ENCODE results near the gene TMEM18.
"Not testable (repeated sequence)": the region's sequence is repeated elsewhere in the genome, so short reads cannot be mapped to it uniquely, and the experiment has no call there.

TMEM18 gene

DNA sequence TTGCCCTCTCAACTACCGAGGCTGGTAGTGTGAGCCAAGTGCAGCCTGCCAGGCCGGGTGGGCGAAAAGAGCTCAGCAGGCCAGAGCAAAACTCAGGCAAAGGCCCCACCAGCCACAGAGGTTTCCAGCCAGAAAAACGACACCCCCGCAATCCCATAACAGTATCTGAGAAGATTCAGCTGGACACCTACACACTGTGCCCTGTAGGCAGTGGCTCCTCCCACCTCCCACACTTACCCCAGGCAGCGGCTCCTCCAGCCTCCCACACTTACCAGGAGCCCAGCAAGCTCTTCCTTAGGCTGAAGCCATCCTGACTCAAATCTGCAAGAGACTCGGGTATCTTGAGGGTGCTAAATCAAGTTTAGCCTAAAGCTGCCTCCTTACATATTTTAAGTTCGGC lies 15.6 kb upstream of the TMEM18 start:
- no peak for DNase-seq

DNA sequence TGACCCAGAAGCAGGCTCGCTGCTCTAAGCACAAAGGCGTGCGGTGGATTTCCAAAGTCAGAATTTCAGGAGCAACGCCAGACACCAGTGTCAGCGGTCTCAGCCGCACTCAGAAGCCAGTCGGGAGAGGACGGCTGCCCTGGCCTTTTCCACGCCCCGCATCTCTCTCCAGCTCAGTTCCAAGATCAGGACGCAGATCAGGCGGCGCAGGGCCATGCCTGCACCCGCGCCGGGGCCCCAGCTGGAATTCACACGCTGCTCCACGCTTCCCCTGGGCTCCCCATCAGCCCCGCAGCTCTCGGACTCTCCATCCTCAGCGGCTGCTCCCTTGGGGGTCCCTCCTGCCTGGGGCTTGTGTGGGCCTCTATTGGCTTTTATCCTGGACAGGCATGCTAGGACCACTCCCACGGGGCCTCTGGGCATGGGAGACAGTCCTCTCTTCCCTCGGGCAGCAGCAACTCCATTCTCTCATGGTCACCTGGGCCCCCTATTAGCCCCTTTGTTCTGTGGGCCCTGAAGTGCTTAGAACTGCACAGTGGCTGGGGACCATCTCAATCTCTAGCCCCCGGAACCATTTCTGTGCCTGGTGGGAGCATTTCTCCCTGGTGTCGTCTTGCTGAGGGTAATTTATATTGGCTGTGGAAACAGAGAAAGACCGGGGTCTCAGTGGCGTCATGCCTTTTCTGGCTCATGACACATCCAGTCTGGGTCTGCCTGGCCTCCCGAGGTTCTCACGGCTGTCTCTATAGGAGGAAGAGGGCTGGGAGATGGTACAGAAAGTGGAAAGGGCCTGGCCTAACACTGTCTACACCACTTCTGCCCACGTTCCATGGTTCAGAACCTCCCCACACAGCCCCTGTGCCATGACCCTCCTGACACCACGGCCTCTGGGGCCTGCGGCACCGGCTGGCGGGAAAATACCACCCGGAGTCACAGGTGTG lies 14.9 kb upstream of the TMEM18 start:
- no peak for DNase-seq

DNA sequence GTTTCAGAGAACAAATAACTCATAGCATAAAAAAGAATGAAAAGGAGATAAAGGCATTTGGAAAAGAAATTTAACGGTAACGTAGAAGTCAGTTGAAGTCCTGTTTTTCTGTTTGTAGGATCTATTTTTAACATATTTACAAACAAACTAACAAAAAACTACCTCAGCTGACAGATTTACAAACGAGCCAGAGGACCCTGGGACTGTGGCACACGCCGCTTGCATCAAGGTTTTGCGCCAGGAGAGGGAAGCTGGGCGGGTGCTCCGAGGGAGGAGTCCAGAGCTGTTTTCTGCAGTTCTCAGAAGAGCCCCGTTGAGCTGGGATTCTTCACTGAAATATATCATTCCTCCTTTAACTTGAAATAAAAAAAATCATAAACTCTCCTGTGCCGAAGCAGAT lies 13.6 kb upstream of the TMEM18 start:
- DNase-seq, result no peak

DNA sequence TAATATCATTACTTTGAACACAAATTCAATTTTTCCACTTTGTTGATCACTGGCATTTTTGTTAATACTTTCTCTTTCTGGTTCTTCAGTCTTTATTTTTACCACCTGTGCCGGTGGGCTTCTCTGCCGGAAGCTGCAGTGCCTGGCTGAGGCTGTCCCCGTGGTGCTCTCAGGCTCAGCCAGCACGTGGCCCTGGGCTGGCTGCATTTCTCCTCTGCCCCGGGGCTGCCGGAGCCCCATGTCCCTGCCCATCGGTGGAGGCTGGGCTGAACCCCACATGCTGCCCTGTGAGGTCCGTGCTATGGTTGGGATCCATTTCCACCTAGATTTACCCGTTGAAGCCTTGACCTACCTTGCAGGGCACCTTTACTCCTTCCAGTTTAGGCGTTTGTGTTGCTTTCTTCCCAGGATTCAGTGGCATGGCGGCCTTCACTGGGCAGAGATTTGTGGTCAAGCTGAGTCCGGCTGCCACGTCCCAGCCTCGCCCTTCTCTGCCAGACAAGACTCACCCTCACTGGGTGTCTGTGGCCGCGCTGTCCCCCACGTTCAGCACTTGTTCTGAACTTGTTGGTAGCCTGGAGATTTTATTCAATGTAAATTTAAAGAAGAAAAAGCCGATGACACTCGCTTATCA lies 12.8 kb upstream of the TMEM18 start:
- no peak for DNase-seq

DNA sequence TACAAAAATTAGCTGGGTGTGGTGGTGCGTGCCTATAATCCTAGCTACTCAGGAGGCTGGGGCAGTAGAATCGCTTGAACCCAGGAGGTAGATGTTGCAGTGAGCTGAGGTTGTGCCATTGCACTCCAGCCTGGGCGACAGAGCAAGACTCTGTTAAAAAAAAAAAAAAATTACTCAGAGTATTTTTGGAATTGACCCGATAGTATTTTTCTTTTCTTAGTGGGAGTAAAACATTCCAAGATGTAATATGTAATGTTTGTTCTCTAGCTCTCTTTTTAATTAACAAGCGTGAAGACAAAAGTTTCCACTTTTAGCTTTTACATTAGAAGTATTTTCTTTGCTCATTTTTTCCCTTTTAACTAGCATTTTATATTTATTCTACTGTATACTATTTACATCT lies 12.0 kb upstream of the TMEM18 start:
- DNase-seq, result no peak

DNA sequence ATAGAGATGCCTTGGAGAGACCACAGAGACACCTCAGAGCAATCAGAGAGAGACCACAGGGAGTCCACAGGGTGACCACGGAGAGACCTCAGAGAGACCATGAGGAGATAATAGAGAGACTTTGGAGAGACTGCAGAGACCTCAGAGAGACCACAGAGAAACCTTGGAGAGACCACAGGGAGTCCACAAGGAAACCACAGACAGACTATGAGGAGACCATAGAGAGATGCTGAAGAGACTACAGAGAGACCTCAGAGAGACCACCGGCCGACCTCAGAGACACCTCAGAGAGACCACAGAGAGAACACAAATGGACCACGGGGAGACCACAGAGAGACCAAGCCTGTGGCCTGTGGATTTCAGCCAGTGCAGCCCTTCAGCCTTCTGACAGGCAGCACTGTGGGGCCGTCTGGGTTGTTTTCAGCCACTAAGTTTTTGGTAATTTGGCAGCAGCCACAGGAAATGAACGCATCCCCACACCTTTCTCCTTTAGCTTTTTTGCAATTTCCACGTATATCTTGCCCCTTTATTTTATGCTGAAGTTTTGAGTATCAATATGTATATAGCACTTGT lies 11.4 kb upstream of the TMEM18 start:
- no peak for DNase-seq

DNA sequence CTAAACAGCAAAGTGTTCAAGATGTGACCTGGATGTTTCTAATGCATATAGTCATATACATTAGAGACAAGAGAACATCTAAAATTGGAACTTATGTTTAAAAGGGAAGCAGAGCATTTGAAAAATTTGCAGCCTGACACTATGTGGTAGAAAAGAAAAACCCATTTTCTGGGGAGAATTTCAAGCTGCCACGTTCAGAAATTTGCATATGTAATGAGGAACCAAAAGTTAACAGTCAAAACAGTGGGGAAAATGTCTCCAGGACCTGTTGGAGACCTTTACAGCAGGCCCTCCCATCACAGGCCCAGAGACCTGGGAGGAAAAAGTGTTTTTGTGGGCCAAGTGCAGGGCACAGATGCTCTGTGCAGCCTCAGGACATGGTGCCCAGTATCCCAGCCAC lies 8.2 kb upstream of the TMEM18 start:
- DNase-seq, result no peak

DNA sequence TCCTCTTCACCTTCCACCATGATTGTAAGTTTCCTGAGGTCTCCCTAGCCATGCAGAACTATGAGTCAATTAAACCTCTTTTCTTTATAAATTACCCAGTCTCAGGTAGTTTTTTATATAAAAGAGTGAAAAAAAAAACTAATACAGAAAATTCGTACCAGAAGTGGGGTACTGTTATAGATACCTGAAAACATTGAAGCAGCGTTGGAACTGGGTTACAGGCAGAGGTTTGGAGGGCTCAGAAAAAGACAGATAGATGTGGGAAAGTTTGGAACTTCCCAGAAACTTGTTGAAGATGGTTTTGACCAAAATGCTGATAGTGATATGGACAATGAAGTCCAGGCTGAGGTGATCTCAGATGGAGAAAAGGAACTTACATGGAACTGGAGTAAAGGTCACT lies 7.7 kb upstream of the TMEM18 start:
- DNase-seq, result not testable (repeated sequence)

DNA sequence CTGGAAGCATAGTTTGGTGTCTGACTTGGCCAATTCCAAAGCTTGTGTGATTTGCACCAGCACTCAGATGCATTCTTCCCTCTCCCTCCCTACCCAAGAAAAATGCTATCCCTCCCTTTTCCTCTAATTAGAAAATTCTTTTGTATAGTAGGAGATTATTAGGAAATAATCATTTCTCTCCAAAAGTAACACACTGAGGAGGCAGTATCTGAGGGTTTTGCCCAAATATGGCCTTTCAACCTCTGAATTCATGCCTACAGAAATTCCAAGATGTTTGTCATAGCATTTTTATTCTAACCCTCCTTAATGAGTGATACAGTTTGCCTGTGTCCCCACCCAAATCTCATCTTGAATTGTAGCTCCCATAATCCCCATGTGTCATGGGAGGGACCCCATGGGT lies 5.0 kb upstream of the TMEM18 start:
- no peak for DNase-seq

DNA sequence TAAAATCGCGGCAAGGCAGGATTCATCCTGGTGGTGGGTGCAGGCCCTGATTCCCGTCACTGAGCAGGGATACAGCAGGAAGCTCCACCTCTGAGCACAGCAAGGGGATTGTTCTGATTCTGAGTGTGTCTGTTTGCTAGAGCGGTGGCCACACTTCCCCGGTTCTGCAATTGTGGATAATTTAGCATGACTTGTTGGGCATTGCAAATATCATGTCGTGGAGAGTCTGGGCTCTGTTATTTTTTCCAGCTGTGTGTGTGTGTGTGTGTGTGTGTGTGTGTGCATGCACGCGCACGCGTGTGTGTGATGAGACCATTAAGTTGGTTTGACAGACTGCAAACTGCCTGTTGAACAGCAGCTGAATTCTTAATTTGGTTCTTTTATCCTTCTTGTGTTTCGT lies 4.1 kb upstream of the TMEM18 start:
- no peak for DNase-seq

DNA sequence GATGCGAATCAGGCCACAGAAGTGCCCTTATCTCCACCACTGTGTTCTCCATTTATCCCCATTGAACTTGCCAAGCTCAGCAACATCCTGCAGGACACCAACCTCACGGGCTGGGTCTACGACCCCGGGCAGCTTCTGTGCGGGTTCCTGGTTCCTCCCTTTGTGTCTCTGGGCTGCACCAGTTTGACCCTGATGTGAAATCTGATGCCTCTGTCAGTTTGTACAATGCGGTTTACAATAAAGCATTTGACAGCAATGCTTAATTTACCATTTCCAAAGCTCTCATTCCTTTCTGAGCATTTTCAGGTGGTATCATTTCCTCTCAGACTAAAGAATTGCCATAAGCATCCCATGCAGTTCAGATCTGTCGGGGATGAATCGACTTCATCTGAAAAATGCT lies 3.3 kb upstream of the TMEM18 start:
- DNase-seq, result no peak

DNA sequence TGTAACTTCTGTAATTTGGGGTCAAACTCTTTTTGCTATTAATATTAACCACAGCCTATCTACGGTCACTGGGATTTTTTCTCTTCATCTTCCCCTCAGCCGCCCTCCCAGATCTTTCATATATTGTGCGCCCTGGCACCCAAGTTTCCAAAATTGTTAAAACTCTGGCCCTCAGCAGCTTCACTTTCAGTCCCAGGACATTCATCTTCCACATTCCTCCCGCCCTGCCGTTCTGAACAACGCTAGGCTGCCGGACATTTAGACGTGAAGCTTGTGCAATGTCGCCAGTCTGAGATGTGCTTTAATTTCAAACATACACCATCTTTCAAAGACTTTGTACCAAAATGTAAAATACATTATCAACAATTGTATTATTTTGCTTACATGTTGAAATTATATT lies 1.8 kb upstream of the TMEM18 start:
- no peak for DNase-seq

DNA sequence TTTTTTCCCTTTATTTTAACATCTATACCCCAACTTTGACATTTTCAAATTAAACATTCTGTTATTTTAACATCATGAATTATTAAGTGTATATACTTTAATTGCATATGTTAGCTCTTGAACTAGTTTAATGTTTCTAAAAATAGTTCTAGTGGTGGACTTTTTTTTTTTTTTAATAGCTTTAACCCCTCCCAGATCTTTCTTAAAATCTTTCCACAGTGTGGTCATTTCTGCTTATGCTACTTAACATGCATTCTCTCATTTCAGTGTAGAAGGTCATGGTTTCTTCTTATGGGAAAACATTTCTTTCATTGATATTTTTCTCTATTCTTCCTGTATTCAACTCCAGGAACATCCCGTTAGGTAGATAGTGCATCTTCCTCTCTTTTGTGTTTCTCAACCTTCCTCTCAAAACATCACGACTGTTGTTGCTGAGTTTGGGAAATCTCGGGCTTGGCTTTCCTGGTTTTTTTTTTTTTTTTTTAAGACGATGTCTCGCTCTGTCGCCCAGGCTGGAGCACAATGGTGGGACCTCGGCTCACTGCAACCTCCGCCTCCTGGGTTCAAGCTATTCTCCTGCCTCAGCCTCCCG lies 849 bp upstream of the TMEM18 start:
- DNase-seq, result no peak

DNA sequence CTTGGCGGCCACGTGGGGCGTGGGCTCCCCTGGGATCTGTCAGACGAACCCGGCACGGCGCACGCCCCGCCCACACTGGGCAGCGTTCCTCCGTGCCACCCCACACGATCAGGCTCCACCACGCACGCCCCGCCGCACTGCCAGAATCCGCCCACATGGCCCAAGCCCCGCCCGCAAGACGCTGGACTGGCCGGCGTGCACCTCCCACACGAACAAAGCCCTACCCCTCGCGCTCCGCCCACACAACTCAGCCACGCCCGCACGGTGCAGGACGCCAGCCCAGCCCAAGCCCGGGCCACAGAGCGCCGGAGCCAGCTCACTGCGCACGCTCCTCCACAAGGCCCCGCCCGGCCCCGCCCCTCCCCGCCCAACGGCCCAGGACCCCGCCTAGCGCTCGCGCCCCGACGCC lies 555 bp downstream of the TMEM18 start:
- no peak for DNase-seq

DNA sequence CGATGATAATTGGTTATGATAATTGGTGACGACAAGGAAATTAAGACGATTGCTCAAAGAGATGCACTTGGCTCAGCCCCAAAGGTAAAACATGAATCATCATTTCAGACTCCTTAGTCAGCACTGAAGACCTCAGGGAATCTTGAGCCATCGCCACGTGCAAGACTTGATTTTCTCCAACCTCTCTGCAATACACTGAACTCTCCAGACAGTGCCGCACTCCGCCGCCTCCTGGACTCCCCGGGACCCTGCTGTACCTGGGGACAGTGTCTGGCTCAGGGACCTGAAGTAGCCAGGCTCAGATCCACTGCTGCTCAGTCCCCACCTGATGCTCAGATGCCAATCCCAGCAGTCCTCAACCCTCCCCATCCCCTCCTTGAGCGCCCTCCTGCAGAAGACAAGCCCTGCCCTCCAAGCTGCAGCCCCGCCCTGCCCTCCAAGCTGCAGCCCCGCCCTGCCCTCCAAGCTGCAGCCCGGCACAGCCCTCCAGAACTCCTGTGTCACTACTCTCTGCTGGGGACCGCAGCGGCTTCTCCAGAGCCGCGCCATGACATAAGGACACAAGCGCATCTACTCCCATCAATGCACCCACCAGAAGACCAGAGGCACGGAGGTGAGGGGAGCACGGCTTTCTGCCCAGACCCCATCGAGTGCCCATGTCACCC lies 1.1 kb downstream of the TMEM18 start:
- DNase-seq, result peak; percentile 48

DNA sequence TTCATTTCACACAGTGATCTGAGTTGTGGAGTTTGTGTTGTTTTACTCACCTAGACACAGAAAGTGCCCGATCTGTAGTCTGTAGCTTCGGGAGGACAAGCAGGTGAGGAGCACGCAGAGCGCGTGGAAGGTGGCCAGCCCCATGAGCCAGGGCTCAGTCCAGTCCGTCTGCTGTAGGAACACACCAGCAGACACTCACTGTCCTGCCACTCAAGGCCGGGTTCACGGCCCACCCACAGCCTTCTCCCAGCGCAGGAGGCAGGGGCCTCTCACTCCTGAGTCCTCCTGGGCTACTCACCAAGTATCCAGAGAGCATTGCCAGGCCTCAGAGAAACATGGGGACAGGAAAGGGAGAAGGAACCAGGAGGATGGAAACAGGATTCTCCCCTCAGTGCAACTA lies 1.7 kb downstream of the TMEM18 start:
- no peak for DNase-seq

DNA sequence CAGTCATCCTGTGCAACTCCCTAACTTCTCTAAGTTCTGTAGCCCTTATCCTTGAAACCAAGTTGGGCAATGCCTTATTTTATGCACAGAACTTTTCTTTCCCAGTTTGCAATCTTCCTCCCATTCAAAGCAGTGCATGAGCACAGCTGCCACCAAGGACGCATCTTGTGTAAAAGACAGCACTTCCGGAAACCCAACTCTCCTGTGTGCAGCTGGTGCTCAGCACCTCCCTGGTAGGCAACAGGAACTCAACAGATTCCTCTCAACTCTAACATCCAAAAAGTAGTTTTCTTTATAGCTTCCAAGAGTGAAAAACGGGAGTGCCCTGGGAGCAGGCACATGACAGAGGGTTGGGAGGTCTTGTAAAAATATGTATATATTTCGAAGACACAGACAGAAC lies 2.2 kb downstream of the TMEM18 start:
- DNase-seq, result no peak

DNA sequence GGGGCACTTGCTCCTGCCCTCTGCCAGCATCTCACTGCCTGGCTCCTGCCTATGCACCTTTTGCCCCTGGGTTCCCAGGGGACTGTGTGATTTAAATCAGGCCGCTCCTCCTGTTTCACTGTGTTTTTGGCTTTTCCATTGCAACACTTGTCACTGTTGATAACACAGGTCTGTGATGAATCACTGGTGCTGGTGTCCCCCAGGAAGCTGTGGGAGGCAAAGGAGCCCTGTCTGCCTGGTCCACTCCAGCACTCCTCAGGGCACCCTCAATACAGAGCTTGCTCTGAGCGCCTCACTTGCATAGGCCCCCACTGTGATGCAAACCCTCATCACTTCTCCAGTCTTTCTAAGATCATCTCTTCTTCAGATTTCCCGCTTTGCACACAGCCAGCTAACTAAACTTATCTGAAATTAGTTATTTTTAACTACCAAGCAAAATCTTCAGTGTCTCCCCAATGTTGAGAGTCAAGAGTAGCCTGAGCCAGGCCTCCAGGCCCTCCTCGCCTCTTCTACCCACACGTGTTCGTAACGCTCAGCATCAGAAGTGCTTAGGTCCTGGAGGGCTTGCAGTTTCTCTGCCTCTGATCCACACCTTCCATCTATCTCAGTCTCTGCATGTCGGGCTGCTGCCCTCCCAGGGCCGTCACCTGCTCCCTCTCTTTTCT lies 2.8 kb downstream of the TMEM18 start:
- no peak for DNase-seq

DNA sequence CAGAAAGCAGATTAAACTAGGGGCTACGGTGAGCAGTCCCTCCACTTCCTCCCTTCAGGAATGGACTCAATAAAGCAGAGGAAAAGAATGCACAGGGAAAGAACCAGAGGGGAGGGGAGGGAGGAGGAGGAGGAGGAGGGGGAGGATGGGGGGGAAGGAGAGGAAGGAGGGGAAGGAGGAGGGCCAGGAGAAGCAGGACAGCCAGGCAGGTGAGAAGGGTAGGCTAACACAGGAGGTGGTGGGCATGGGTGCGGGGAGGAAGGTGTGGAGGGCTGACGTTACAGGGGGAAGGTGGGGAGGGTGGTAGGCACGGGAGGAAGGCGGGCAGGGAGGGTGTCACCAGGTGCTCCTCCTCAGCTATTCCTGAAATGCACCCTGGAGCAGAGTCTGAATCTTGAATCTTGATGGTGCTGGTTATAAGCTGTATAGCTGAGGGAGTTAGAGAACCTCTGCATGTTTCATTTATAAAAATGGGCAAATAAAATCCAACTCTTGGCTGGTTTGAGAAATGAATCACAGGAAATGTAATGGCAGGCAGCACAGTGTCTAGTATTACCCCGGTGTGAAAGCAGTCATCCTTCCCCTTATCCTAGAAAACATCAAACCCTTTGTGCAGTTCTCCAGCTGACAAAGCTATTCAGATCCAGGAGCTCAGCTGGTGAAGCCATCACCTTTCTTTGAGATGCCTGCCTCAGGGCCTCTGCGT lies 3.4 kb downstream of the TMEM18 start:
- no peak for DNase-seq

DNA sequence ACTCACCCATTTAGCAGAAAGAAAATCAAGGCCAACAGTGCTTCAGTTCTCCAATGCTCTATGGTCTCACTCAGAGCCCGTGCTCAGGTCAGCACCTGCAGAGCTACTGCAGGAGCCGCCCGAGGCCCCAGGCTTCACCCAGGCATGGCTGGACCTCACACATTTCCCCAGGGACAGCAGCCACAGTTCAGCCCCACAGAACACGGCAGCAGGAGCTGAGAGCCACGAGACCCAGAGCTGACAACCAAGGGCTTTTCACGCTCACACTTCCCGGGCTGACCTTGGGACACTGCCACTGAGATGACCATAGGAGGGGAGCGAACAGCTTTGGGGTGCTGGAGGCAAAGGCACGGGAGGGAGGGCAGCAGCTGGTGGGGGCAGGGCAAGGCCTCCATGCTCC lies 4.2 kb downstream of the TMEM18 start:
- no peak for DNase-seq

DNA sequence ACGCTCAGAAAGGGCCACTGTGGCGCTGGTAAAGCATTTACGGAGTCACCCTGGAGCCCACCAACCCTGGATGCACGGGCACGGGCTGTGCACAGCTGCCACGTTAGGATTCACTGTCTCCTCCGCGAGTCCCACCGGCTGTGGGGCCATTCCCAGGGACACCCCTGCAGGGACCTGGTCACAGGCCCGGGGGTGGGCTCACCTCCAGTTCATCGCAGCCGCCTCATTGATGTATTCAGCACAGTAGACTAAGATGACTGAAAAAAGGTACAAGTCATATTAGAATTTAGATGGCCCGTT lies 4.7 kb downstream of the TMEM18 start:
- DNase-seq, result no peak
